ENCODE results near the gene VAV2.

Gene VAV2

GRCh38 chr9:133791735-133792649, 200.1 kb downstream of the VAV2 start:
- DNase-seq, result no peak

DNA sequence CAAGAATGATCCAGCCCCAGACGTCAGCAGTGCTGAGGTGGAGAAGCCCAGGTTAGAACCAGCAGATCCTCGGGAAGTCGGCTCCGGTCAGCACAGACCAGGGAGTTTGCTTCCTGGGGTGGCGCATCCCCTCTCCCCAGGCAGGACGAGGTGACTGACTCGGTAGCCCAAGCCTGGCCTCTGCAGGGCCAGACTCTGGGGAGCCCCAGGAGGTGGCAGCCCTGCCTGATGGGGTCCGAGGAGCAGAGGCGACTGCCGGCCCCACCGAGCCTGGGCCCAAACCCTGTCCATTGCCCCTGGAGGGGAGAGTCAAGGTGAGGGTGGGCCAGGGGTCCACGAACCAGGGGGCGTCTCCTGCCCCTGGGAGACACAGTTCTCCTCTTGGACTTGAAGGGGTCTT, 201.1 kb downstream of the VAV2 start:
- DNase-seq, result no peak

GRCh38 chr9:133789778-133790177, 202.3 kb downstream of the VAV2 start:
- no peak for DNase-seq

DNA sequence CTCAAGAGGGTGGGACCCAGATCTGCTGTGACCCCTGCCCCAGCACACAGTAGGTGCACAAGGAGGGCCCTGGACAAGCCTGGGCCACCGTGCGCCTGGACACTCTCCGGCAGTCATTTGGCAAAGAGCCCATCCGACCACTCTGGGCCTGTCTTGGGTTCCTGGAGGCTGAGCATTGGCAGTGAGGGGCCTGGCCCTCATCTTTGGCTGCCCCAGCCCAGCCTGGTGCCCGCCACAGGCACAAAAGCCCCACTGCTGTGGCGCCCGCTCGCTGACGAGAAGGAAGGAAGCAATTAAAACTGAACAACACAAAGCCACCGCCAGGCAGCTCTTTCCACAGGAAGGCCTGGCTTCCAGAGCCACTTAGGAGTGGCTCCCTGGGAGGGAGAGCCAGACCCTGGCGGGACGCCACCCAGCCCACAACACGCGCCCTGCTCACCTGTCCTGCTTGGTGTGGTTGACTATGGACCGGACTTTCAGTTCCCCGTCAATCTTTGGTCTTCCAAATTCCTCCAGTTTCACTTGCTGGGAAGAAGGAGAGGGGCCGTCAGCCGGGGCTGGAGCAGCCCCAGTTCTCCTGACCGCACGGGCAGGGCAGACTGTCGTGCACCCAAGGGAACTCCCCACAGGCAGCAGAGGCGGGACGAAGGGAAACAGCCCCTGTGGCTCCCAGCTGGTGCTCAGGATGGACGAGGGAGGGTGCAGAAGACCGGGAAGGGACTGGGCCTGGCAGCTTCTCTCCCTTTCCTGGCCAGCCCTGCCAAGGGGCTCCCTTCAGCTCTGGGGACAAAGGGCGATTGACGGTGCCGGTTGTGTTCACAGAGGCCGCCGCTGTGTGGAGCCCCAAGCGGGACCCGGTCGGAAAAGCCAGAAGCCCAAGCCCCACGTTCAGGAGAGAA, 203.1 kb downstream of the VAV2 start:
- DNase-seq, result no peak

GRCh38 chr9:133788045-133788818, 203.9 kb downstream of the VAV2 start:
- no peak for DNase-seq

DNA sequence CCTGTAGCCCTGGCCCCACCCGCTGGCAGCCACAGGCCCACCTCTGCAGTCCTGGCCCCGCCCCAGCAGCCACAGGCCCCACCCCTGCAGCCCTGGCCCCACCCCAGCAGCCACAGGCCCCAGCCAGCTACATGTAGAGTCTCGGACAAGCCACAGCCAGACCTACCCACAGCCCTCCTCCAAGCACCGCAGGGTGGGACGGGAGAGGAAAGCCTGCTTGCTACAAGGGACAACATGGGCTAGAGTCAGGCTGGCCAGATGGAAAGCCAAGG, 204.4 kb downstream of the VAV2 start:
- no peak for DNase-seq

GRCh38 chr9:133786907-133787753, 205.0 kb downstream of the VAV2 start:
- no peak for DNase-seq

- no peak for DNase-seq
Measured at GRCh38 chr9:133786371-133786753, 205.8 kb downstream of the VAV2 start.

- DNase-seq, result no peak
Measured at GRCh38 chr9:133785753-133786370, 206.3 kb downstream of the VAV2 start.

- DNase-seq, result no peak
Measured at GRCh38 chr9:133784731-133785561, 207.2 kb downstream of the VAV2 start.

- no peak for DNase-seq
Measured at GRCh38 chr9:133783331-133783731, 208.8 kb downstream of the VAV2 start.

DNA sequence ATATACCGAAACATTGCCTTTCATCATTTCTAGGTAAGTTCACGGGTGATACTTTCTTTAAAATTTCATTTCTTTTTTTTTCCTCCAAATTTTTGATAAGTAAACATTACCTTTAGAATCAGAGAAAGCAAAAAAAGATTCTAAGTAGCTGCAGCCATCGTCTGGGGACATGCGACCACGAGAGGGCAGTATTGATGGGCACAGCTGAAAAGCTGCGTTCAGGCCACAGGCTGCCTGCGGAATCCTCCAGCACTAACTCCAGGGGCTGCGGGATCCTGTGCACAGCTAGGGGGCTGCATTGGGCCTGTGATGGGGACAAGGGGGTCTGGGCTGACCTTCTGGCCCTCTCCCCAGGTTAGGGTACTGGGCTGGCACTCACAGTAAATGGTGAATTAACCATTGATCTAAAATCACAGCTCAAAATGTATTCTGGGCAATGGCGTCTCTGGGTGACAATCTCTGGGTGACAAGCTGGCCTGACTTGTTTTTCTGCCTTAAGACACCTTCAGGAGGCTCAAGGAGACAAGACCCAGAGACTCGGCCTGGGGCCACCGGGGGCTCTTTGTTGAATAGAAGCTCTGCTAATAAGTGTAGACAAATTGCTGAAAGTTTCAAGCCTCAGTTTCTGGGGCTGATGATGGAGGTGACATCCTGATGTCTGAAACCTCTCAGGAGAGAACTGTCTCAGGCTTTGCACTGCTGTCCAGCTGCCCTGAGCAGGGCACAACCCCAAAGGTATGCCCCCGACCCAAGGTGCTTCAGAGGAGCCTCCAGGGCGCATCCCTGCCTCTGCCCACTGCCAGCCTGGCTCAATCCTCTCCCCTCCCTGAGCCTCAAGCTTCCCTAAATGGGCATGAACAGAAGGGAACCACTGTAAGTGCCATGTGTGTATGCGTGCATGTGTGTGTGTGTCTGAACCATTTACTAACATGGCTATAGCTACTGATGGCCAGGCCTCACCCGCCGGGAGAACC, 209.7 kb downstream of the VAV2 start:
- DNase-seq, result no peak

DNA sequence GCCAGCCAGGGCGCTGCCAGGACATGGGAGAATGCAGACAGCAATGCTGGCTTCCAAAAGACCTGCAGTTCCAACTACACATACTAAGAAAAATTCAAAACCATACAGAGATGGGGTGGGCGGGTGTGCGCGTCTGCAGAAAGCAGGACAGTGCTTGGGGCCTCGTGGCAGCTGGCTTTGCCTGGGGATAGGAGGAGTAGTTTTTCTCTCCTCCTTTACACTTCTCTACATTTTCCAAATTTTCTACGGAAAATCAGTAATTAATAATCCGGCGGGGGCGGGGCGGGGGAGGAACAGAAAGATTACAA, 210.3 kb downstream of the VAV2 start:
- no peak for DNase-seq

GRCh38 chr9:133780962-133781827, 210.9 kb downstream of the VAV2 start:
- DNase-seq, result no peak

DNA sequence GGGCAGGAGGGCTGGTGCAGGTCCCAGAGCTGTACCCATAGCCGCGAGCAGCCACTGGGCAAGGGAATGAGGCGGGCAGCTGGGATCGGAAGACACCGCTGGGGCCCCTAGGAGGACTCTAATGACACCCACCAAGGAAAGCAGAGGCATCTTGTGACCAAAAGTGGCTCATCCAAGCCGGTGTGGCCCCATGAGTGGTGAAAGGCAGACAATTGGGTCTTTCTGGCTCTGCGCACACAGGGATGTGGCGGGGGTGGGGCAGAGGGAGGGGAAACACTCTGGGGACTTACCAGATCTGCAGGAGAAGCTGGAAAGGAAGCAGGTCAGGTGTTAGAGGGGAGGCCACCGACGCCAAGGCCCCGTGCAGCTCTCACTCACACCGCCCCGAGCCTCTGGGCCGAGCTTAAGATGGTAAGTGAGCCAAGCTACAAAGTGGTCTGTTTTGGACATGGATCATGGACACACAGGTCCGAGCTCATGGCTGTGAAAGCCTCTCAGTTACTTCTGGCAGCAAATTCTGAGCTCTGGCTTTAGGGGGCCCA, 211.6 kb downstream of the VAV2 start:
- DNase-seq, result no peak

DNA sequence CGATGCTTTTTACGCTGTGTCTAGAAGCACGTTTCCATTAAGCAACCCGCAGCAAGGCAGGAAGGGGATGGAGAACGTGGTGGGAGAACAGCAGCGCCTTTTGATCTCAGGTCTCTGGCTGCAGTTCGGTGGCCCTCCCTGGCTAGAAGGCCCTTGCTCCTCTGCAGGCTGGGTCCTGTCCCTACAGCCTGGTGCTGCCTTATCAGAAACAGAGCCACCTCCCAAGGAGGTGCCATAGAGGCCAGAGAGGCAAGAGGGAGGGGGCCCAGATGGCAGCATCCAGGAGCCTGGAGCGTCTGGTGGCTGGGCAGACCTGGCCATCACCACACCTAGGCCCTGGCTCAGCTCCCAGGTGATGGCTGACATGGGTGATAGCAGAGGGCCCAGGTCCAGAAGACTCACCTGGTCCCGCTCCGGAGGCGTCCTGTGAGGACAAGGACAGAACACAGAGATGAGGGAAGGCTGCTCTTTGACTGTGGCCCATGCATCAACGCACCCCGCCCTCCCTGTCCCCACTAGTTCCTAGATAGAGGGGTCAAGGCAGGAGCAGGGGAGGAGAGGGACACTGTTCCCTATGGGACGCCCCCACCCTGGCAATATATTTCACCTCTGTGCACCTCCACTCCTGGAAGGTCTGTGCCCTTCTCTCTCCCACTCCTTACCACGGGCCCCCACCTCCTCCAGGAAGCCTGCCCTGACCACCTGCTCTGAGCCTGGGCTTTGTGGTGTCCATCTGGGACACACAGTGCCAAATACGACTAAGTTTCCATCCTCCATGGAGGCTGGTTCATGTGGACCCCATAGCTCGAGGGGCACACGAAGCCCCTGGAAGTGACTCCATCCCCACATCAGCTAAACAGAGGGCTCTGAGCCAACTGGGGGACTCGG, 212.4 kb downstream of the VAV2 start:
- DNase-seq, result no peak

- DNase-seq, result no peak
Measured at GRCh38 chr9:133779081-133779480, 213.0 kb downstream of the VAV2 start.

All from NCI-H345 (cell line).